Fibroblast of lung (primary cell): ENCODE data around the gene METTL4. TPM values are rescaled to one million over a fixed set of nuclear protein-coding genes. Genes with fewer than 3 reads are reported as not detected.

Experiments used
- DNase-seq, 2 donors: peaks; one replicate each; pipeline versions ENCODE4 v3.0.0 to v3.0.0-alpha.2; 2010; ENCODE audit warnings: low read depth in 2 of 2
- H2AFZ ChIP-seq: 2 replicates; pipeline ENCODE4 v1.5.1; 2012; ENCODE audit warnings: low read length, control low read depth, inconsistent platforms
- H3K27ac ChIP-seq: 2 replicates; pipeline ENCODE4 v1.5.1; 2011; ENCODE audit warnings: low read length, control low read depth; ENCODE audit not compliant: insufficient read depth
- H3K27me3 ChIP-seq: 2 replicates; pipeline ENCODE4 v1.5.1; 2011; ENCODE audit warnings: mild to moderate bottlenecking, low read length; ENCODE audit not compliant: control insufficient read depth, insufficient read depth
- H3K36me3 ChIP-seq: 2 replicates; pipeline ENCODE4 v1.5.1; 2011; ENCODE audit warnings: low read length; ENCODE audit not compliant: control insufficient read depth, insufficient read depth
- H3K4me1 ChIP-seq: 2 replicates; pipeline ENCODE4 v1.5.1; 2011; ENCODE audit warnings: low read length; ENCODE audit not compliant: control insufficient read depth, insufficient read depth; ENCODE audit errors: extremely low read depth
- H3K4me2 ChIP-seq: 2 replicates; pipeline ENCODE4 v1.5.1; 2011; ENCODE audit warnings: low read length, control low read depth; ENCODE audit not compliant: insufficient read depth; ENCODE audit errors: extremely low read depth
- H3K4me3 ChIP-seq, 4 experiments: fragments of 200-600 bp in 1 of 4; sonication (generic) in 1 of 4; replicated peaks in 1 of 4; 2 replicates each; pipeline ENCODE4 v1.5.1; 2011 to 2016; ENCODE audit warnings: low read length in 4 of 4, low read depth in 3 of 4, mild to moderate bottlenecking in 3 of 4, control low read depth in 2 of 4, inconsistent platforms in 1 of 4, mixed read lengths in 1 of 4; ENCODE audit not compliant: insufficient read depth in 1 of 4; ENCODE audit errors: control extremely low read depth in 1 of 4
- H3K79me2 ChIP-seq: 2 replicates; pipeline ENCODE4 v1.5.1; 2012; ENCODE audit warnings: mild to moderate bottlenecking, low read length, inconsistent platforms; ENCODE audit not compliant: control insufficient read depth, insufficient read depth
- H3K9ac ChIP-seq: 2 replicates; pipeline ENCODE4 v1.5.1; 2011; ENCODE audit warnings: mild to moderate bottlenecking, low read length, control low read depth; ENCODE audit not compliant: insufficient read depth
- H3K9me3 ChIP-seq: 2 replicates; pipeline ENCODE4 v1.5.1; 2012; ENCODE audit warnings: low read depth, low read length; ENCODE audit not compliant: control insufficient read depth, insufficient read depth
- H4K20me1 ChIP-seq: 2 replicates; pipeline ENCODE4 v1.5.1; 2011; ENCODE audit warnings: low read length; ENCODE audit not compliant: control insufficient read depth, insufficient read depth; ENCODE audit errors: extremely low read depth
- CTCF ChIP-seq, 2 donors: IDR thresholded peaks in 1 of 2; conservative IDR thresholded peaks in 1 of 2; 1 replicate in 1 of 2; 2 replicates in 1 of 2; pipeline ENCODE4 v1.5.1; 2011 to 2012; ENCODE audit warnings: low read length in 2 of 2, control low read depth in 1 of 2, inconsistent platforms in 1 of 2, low read depth in 1 of 2, mild to moderate bottlenecking in 1 of 2
- EZH2 ChIP-seq: IDR thresholded peaks from 2 replicates; pipeline ENCODE4 v1.5.1; 2012; ENCODE audit warnings: low read length, control low read depth, mild to moderate bottlenecking; ENCODE audit errors: missing control alignments
- polyA minus RNA-seq: library from RNA; depleted of rRNA, polyadenylated mRNA; stranded (reverse); fragments of >200 nt; gene quantifications from 2 replicates; pipeline ENCODE4 v1.2.3, GENCODE V29; 2011; ENCODE audit warnings: low replicate concordance
- polyA plus RNA-seq, 2 donors: library from polyadenylated mRNA; depleted of rRNA in 1 of 2; stranded (reverse) in 1 of 2; unstranded in 1 of 2; fragments of >200 nt; gene quantifications; 2 replicates each; pipeline ENCODE4 v1.2.1, GENCODE V29; 2011 to 2012; ENCODE audit warnings: missing spikeins in 1 of 2
- total RNA-seq: library from RNA; depleted of rRNA; stranded (reverse); fragments of >200 nt; gene quantifications from 2 replicates; pipeline ENCODE4 v1.2.1, GENCODE V29; 2014

The METTL4 gene
- total RNA-seq, result 9.8 and 12.2 TPM in 2 replicates
- 8.0 and 9.3 TPM in 2 replicates for polyA plus RNA-seq
- 4.1 and 5.0 TPM in 2 replicates for polyA plus RNA-seq (2012)
- 0.67 and 3.3 TPM in 2 replicates for polyA minus RNA-seq

GRCh38 chr18:2571200-2572170 lies at the start of gene METTL4, which contains the start of gene NDC80:
METTL4 (minus strand) TSS chr18:2571505; CDS start chr18:2567216, 4,289 bp downstream.
NDC80 (plus strand) TSS chr18:2571557; CDS start chr18:2572986, 1,429 bp downstream.
- DNase-seq, result peak; percentile 87 to 90
- H3K9ac ChIP-seq, result peak within 1 kb of the TSS; percentile 100
- no peaks in the 10 kb centered on the region for H4K20me1 ChIP-seq
- TF ChIP-seq EZH2 (no peak), CTCF (conservative IDR thresholded peaks at IDR 0.05 in 1 of 2, IDR thresholded peaks at IDR 0.05 in 1 of 2; ENCODE audit: low read depth in 1 of 2, low read length in 2 of 2) (no peak)
- no peaks in the 10 kb centered on the region for H3K36me3 ChIP-seq
- peaks cover 66% of the 10 kb centered on the region for H3K79me2 ChIP-seq
- peak within 1 kb of the TSS; percentile 100 for H3K27ac ChIP-seq
- H3K4me2 ChIP-seq, result peak within 1 kb of the TSS; percentile 95
- H2AFZ ChIP-seq, result peak within 1 kb of the TSS; percentile 98
- no peaks in the 10 kb centered on the region for H3K27me3 ChIP-seq
- H3K9me3 ChIP-seq, result no peaks in the 10 kb centered on the region
- H3K4me1 ChIP-seq, result peaks cover 7% of the 10 kb centered on the region
- peak within 1 kb of the TSS; percentile 50 to 92 (median 82) for H3K4me3 ChIP-seq

DNA sequence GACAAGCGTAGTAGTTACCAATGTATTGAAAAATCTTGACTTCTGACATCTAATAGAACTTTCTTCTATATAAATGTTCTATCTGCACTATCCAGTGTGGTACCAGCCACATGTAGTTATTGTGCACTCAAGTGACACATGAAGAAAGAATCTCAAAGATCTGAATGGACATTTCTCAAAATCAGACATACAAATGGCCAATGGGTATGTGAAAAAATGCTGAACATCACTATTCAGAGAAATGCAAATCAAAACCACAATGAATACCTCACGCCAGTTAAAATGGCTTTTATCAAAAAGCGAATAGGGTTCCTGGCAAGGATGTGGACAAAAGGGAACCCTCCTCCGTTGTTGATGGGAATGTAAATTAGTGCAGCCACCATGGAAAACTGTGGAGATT lies 46.7 kb upstream of the METTL4 start:
- Histone ChIP-seq H3K36me3 (peaks cover 5% of the 10 kb centered on the region), H2AFZ (no peak overlapping the region), H3K27me3 (no peaks in the 10 kb centered on the region), H3K4me1 (no peaks in the 10 kb centered on the region), H3K4me2 (no peak overlapping the region), H3K4me3 (no peak overlapping the region), H3K79me2 (no peaks in the 10 kb centered on the region), H4K20me1 (no peaks in the 10 kb centered on the region), H3K9me3 (no peaks in the 10 kb centered on the region), H3K27ac (no peak overlapping the region), H3K9ac (no peak overlapping the region)
- TF ChIP-seq EZH2 (no peak), CTCF (conservative IDR thresholded peaks at IDR 0.05 in 1 of 2, IDR thresholded peaks at IDR 0.05 in 1 of 2; ENCODE audit: low read depth in 1 of 2, low read length in 2 of 2) (no peak)
- peak in 1 of 2 donors; percentile 87 for DNase-seq

DNA sequence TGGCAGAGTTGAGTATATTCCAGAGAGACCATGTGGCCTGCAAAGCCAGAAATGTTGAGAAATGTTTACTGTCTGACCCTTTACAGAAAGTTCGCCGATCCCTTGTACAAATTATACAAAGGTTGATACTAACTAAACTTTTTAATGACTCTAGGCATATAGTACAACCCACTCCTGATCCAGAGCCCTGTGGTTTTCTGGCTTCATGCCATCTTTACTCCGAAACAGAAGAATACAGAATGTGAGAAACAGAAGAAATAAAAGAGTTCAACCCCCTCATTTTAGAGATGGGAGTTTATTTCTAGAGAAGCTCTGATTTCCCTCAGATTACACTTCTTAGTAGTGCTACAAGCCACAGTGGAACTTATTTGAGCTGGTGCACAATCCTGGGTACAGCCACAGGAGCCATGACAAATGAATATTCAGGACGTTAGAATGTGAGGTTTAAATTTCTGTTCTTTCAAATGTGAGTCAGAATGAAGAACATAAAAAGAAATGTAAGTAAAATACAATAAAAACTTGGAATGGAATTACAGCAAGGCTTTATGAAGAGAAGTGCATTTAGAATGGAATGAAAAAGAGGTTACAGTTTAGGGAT lies 46.2 kb upstream of the METTL4 start:
- Histone ChIP-seq H3K9me3 (no peaks in the 10 kb centered on the region), H3K4me1 (no peaks in the 10 kb centered on the region), H3K4me3 (no peak overlapping the region), H4K20me1 (no peaks in the 10 kb centered on the region), H3K27me3 (no peaks in the 10 kb centered on the region), H3K36me3 (peaks cover 5% of the 10 kb centered on the region), H3K9ac (no peak overlapping the region), H3K79me2 (no peaks in the 10 kb centered on the region), H3K4me2 (no peak overlapping the region), H2AFZ (no peak overlapping the region), H3K27ac (no peak overlapping the region)
- no peak for TF ChIP-seq EZH2
- no peak for TF ChIP-seq CTCF (conservative IDR thresholded peaks at IDR 0.05 in 1 of 2, IDR thresholded peaks at IDR 0.05 in 1 of 2; ENCODE audit: low read depth in 1 of 2, low read length in 2 of 2)
- DNase-seq, result peak in 1 of 2 donors; percentile 59
